Measurements from ENCODE around the gene HRC. TPM values are rescaled to one million over a fixed set of nuclear protein-coding genes. Genes with fewer than 3 reads are reported as not detected.

Gene HRC
- total and polyA plus RNA-seq, 2 donors (not counting 3 experiments of a cell fraction or from before 2014, with no cell fraction given), result not detected

DNA sequence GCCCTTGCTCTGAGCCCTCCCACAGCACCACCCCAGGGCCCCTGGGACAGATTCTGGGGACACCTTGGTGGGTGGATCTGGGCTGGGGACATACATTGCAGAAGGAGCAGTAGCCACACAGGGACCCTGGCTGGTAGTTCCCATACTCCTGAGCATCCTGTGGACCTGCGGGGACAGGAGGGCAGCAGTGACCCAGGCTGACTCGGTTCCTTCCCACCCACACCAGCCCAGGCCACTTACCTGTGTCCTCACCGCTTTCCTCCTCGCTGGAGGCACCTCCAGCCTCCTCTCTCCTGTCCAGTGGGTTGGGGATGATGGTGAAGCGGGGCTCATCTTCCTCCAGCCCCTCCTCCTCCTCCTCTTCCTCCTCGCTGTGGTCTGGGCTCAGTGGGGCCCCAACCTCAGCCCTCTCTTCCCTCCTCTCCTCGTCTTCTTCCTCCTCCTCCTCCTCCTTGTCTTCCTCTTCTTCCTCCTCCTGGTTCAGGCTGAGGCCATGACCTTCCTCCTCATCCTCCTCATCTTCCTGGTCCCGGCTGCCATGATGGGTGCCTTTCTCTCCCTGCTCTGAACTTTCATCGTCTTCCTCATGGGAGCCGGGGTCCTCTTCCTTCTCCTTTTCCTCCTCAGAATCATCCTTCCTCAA, 1.9 kb downstream of the HRC start:
- Histone ChIP-seq H2AFZ (ENCODE audit: low read depth, low read length) (no peak overlapping the region), H3K4me1 (ENCODE audit: control insufficient read depth, extremely low read depth, insufficient read depth, low read length) (peaks cover 23% of the 10 kb centered on the region), H3K27ac (ENCODE audit: insufficient read depth, low read depth, low read length) (no peak overlapping the region), H3K4me3 (replicated peaks in 1 of 3; ENCODE audit: insufficient read depth in 1 of 3, low read depth in 1 of 3, low read length in 3 of 3) (no peak overlapping the region), H4K20me1 (replicated peaks; ENCODE audit: control insufficient read depth, extremely low read depth, insufficient read depth, low read length) (no peaks in the 10 kb centered on the region), H3K9me3 (replicated peaks; ENCODE audit: control insufficient read depth, insufficient read depth, low read length) (no peaks in the 10 kb centered on the region), H3K27me3 (ENCODE audit: control insufficient read depth in 2 of 2, insufficient read depth in 2 of 2, low read length in 2 of 2) (peaks cover 0 to 4% of the 10 kb centered on the region in 2 experiments), H3K4me2 (ENCODE audit: insufficient read depth, low read length) (no peak overlapping the region), H3K9ac (replicated peaks; ENCODE audit: extremely low read depth, insufficient read depth, low read length) (no peak overlapping the region), H3K79me2 (ENCODE audit: control insufficient read depth, insufficient read depth, low read length) (no peaks in the 10 kb centered on the region), H3K36me3 (ENCODE audit: control insufficient read depth in 2 of 2, extremely low read depth in 1 of 2, insufficient read depth in 2 of 2, low read length in 2 of 2) (no peaks in the 10 kb centered on the region), H3K9me1 (replicated peaks; ENCODE audit: control insufficient read depth, extremely low read depth, insufficient read depth, low read length) (no peaks in the 10 kb centered on the region)
- dilution Hi-C loops (cut with MboI; ENCODE audit: extremely low pct_ligation_motif_present, low sequenced_read_pairs) (no loop called here), intact Hi-C loops (cut with micrococcal nuclease) (loop anchor here (10.0 kb wide), 1 partner anchor 158 kb away; the partner anchor contains the start of genes GYS1 and RUVBL2)
- TF ChIP-seq JUN (IDR thresholded peaks at IDR 0.05; ENCODE audit: borderline replicate concordance, insufficient read depth, insufficient read length, low read depth) (no peak), MYC (IDR thresholded peaks at IDR 0.05; ENCODE audit: low read depth, low read length) (no peak), POLR2AphosphoS5 (IDR thresholded peaks at IDR 0.05; ENCODE audit: insufficient read depth, low read depth, low read length) (no peak), EZH2 (IDR thresholded peaks at IDR 0.05; ENCODE audit: borderline replicate concordance, low read depth, low read length, severe bottlenecking) (no peak), POLR2A (IDR thresholded peaks at IDR 0.05; ENCODE audit: low read depth, low read length) (no peak), GATA2 (IDR thresholded peaks at IDR 0.05; ENCODE audit: insufficient read depth, insufficient read length, low read depth, low read length) (no peak), FOS (IDR thresholded peaks at IDR 0.05; ENCODE audit: borderline replicate concordance, insufficient read depth, low read length) (no peak)
- TF ChIP-seq, protein P1, sequence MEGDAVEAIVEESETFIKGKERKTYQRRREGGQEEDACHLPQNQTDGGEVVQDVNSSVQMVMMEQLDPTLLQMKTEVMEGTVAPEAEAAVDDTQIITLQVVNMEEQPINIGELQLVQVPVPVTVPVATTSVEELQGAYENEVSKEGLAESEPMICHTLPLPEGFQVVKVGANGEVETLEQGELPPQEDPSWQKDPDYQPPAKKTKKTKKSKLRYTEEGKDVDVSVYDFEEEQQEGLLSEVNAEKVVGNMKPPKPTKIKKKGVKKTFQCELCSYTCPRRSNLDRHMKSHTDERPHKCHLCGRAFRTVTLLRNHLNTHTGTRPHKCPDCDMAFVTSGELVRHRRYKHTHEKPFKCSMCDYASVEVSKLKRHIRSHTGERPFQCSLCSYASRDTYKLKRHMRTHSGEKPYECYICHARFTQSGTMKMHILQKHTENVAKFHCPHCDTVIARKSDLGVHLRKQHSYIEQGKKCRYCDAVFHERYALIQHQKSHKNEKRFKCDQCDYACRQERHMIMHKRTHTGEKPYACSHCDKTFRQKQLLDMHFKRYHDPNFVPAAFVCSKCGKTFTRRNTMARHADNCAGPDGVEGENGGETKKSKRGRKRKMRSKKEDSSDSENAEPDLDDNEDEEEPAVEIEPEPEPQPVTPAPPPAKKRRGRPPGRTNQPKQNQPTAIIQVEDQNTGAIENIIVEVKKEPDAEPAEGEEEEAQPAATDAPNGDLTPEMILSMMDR (IDR thresholded peaks at IDR 0.05; ENCODE audit: extremely low read depth in 1 of 2, insufficient read depth in 1 of 2, low read depth in 1 of 2, low read length in 2 of 2), result no peak
- TF ChIP-seq, protein P2, sequence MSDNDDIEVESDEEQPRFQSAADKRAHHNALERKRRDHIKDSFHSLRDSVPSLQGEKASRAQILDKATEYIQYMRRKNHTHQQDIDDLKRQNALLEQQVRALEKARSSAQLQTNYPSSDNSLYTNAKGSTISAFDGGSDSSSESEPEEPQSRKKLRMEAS (IDR thresholded peaks at IDR 0.05; ENCODE audit: insufficient read depth, insufficient read length), result no peak
- ChIA-PET CTCF (interaction anchor here (1.0 kb wide), 1 partner anchor 45 kb away, joined by 3 read pairs; no protein-coding TSS in a partner anchor), POLR2A (no interaction called here)
- no peak for FAIRE-seq
- no peak for DNase-seq (ENCODE audit: low read depth, low spot score)
- BruUV-seq (replicated peaks), result no TSS peak

Data from endothelial cell of umbilical vein (primary cell).